ENCODE data around the gene TMEM128. TPM values are rescaled to one million over a fixed set of nuclear protein-coding genes. Genes with fewer than 3 reads are reported as not detected.
"Not testable (repeated sequence)": the region's sequence is repeated elsewhere in the genome, so short reads cannot be mapped to it uniquely, and the experiment has no call there.

TMEM128 gene
- total RNA-seq, 2 experiments from 2014 or later = 14.0 to 15.9 TPM

- ATAC-seq (no peak), DNase-seq (no peak)
- Mint-ChIP-seq H3K9me3 (ENCODE audit: insufficient read depth) (no peaks in the 10 kb centered on the region), H3K36me3 (ENCODE audit: low read depth) (no peaks in the 10 kb centered on the region), H3K27ac (no peak overlapping the region), H3K4me3 (no peak overlapping the region), H3K27me3 (ENCODE audit: low read depth) (peaks cover 10% of the 10 kb centered on the region), H3K4me1 (ENCODE audit: low read depth) (peaks cover 3% of the 10 kb centered on the region)
- CTCF ChIA-PET = interaction anchor here (1.0 to 2.8 kb wide), 4 partner anchors 14 to 177 kb away, joined by 4 to 9 read pairs (median 5); no protein-coding TSS in a partner anchor
- POLR2A ChIA-PET = no interaction called here
Observed at GRCh38 chr4:4254666-4255065, 6.6 kb upstream of the TMEM128 start.

- Mint-ChIP-seq H3K27ac (no peak overlapping the region), H3K27me3 (ENCODE audit: low read depth) (peaks cover 10% of the 10 kb centered on the region), H3K36me3 (ENCODE audit: low read depth) (no peaks in the 10 kb centered on the region), H3K4me1 (ENCODE audit: low read depth) (peaks cover 5% of the 10 kb centered on the region), H3K9me3 (ENCODE audit: insufficient read depth) (no peaks in the 10 kb centered on the region), H3K4me3 (no peak overlapping the region)
- ChIA-PET POLR2A (no interaction called here), CTCF (interaction anchor here (1.0 to 2.8 kb wide), 3 partner anchors 14 to 178 kb away, joined by 4 to 9 read pairs (median 5); no protein-coding TSS in a partner anchor)
- DNase-seq (no peak), ATAC-seq (no peak)
Observed at GRCh38 chr4:4254199-4254598, 6.2 kb upstream of the TMEM128 start.

DNA sequence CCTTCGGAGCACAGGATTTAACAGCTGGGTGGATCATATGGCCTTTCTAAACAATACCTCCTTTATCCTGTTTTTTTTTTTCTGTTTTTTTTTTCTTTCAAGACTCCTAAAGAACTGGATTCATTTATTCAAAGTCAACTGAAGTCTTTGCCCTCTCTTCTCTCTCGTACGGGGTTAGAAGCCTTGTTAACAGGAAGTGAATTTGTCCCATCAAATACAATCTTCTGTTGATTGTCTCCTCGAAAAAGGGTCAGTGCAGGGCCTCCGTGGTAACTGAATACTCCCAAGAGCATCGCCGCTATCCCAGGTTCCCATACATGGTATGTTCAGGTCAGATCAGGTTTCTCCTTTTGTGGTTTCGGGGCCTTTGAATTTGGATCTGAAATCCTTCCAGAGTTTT lies 1.8 kb upstream of the TMEM128 start:
- DNase-seq = no peak

GRCh38 chr4:4249342-4249741 lies 1.3 kb upstream of the TMEM128 start:
- peaks cover 11% of the 10 kb centered on the region for H3K36me3 Mint-ChIP-seq (ENCODE audit: low read depth)
- H3K9me3 Mint-ChIP-seq (ENCODE audit: insufficient read depth); H3K27me3 Mint-ChIP-seq (ENCODE audit: low read depth); DNase-seq; ATAC-seq: not testable (repeated sequence)
- peak overlapping the region; percentile 98 for H3K27ac Mint-ChIP-seq
- ChIA-PET CTCF (interaction anchor here (1.1 to 5.5 kb wide), 6 partner anchors 11 to 182 kb away, joined by 4 to 58 read pairs (median 6); partner anchors contain the start of genes LYAR and ZBTB49), POLR2A (interaction anchor here (1.3 to 2.2 kb wide), 3 partner anchors 20 to 293 kb away, joined by 3 to 10 read pairs (median 6); no protein-coding TSS in a partner anchor)
- H3K4me1 Mint-ChIP-seq (ENCODE audit: low read depth) = peaks cover 29% of the 10 kb centered on the region
- H3K4me3 Mint-ChIP-seq = peak overlapping the region; percentile 95

More for the DNA sequence above, 1.8 kb upstream of the TMEM128 start:
- Mint-ChIP-seq H3K9me3 (ENCODE audit: insufficient read depth) (no peaks in the 10 kb centered on the region), H3K4me3 (no peak overlapping the region), H3K4me1 (ENCODE audit: low read depth) (peaks cover 29% of the 10 kb centered on the region), H3K27me3 (ENCODE audit: low read depth) (peaks cover 7% of the 10 kb centered on the region), H3K36me3 (ENCODE audit: low read depth) (peaks cover 10% of the 10 kb centered on the region), H3K27ac (no peak overlapping the region)
- ATAC-seq = no peak
- CTCF ChIA-PET = interaction anchor here (2.1 to 5.5 kb wide), 2 partner anchors 10 to 83 kb away, joined by 5 to 58 read pairs; no protein-coding TSS in a partner anchor
- POLR2A ChIA-PET = no interaction called here

- Mint-ChIP-seq H3K27me3 (ENCODE audit: low read depth) (peaks cover 3% of the 10 kb centered on the region), H3K4me3 (peak overlapping the region; percentile 95), H3K27ac (peak overlapping the region; percentile 98), H3K9me3 (ENCODE audit: insufficient read depth) (no peaks in the 10 kb centered on the region), H3K36me3 (ENCODE audit: low read depth) (peaks cover 15% of the 10 kb centered on the region), H3K4me1 (ENCODE audit: low read depth) (peaks cover 29% of the 10 kb centered on the region)
- DNase-seq (no peak), ATAC-seq (no peak)
- CTCF ChIA-PET = interaction anchor here (1.1 to 5.5 kb wide), 8 partner anchors 11 to 182 kb away, joined by 3 to 58 read pairs (median 6); partner anchors contain the start of genes LYAR and ZBTB49
- POLR2A ChIA-PET = interaction anchor here (1.0 to 2.2 kb wide), 11 partner anchors 11 to 695 kb away, joined by 3 to 10 read pairs (median 4); no protein-coding TSS in a partner anchor
Observed at GRCh38 chr4:4248885-4249203, 821 bp upstream of the TMEM128 start.

DNA sequence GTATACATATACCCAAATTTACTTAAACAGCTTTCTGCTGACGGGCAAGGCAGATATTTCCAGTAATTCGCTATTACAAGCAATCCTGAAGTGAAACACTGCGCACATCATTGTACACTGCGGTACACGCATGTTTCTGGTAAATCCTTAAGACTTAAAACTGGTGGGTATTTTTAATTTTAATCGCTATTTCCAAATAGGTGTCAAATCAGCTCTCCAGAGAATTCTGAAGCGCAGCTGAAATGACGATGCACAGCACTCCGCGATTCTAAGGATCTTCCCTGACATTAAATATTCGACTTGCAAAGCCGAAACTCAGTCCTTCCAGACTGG lies 361 bp downstream of the TMEM128 start:
- DNase-seq = no peak
- H3K27ac Mint-ChIP-seq = peak overlapping the region; percentile 98

DNA sequence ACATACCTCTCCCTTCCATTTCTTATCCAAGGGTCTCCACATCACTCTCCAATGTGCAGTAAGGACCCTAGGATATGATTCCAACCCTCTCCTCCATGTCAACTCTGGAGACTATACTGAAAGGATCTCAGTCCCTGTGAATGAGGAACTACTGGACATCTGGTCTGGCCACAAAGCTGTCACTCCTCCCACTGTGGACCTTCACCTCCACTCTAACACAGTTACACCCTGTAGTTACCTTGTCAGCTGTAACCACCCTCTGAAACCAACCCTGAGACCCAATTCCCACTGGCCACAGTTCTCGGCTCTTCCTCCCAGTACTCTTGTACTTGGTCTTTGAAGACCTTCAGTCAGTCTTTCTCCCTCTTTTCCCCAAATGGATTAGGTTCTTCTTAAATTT lies 2.9 kb downstream of the TMEM128 start:
- H3K27me3 Mint-ChIP-seq (ENCODE audit: low read depth) = no peaks in the 10 kb centered on the region
- no peak overlapping the region for H3K4me3 Mint-ChIP-seq
- H3K4me1 Mint-ChIP-seq (ENCODE audit: low read depth) = peaks cover 26% of the 10 kb centered on the region
- ChIA-PET POLR2A (no interaction called here), CTCF (no interaction called here)
- DNase-seq (no peak), ATAC-seq (no peak)
- no peaks in the 10 kb centered on the region for H3K9me3 Mint-ChIP-seq (ENCODE audit: insufficient read depth)
- H3K27ac Mint-ChIP-seq = no peak overlapping the region
- peaks cover 32% of the 10 kb centered on the region for H3K36me3 Mint-ChIP-seq (ENCODE audit: low read depth)

More for the DNA sequence above, 361 bp downstream of the TMEM128 start:
- Mint-ChIP-seq H3K9me3 (ENCODE audit: insufficient read depth) (no peaks in the 10 kb centered on the region), H3K4me1 (ENCODE audit: low read depth) (peaks cover 26% of the 10 kb centered on the region), H3K27me3 (ENCODE audit: low read depth) (no peaks in the 10 kb centered on the region), H3K4me3 (peak overlapping the region; percentile 95), H3K36me3 (ENCODE audit: low read depth) (peaks cover 23% of the 10 kb centered on the region)
- peak; percentile 20 for ATAC-seq
- CTCF ChIA-PET = interaction anchor here (0.9 to 5.5 kb wide), 9 partner anchors 9 to 216 kb away, joined by 3 to 58 read pairs (median 5); partner anchors contain the start of genes LYAR and ZBTB49
- POLR2A ChIA-PET = interaction anchor here (0.5 to 2.2 kb wide), 23 partner anchors 10 to 696 kb away, joined by 3 to 10 read pairs (median 3); partner anchors contain the start of gene NSG1

GRCh38 chr4:4239551-4239950 lies 8.5 kb downstream of the TMEM128 start:
- H3K4me1 Mint-ChIP-seq (ENCODE audit: low read depth); DNase-seq; CTCF ChIA-PET; POLR2A ChIA-PET; H3K27ac Mint-ChIP-seq; H3K9me3 Mint-ChIP-seq (ENCODE audit: insufficient read depth); H3K4me3 Mint-ChIP-seq; ATAC-seq; H3K27me3 Mint-ChIP-seq (ENCODE audit: low read depth): not testable (repeated sequence)
- H3K36me3 Mint-ChIP-seq (ENCODE audit: low read depth) = peaks cover 48% of the 10 kb centered on the region

DNA sequence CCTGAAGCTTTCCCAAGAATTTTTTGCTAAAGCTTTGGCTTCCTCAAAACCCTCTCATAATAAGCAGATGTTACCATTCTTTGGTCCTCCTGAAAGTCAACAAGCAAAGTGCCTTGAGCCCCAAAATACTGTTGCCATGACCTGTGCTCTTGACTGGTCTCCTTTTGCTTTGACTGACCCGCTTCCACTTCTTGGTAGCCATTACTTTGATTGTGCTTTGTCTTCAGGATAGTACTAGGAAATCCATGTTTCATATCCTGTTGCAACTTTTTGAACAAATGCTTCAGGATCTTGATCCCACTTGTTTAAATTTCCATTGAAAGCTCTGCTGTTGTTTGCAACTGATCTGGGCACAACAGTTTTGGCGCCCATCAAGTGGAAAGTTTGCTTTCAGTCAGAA lies 14.4 kb downstream of the TMEM128 start:
- peaks cover 7% of the 10 kb centered on the region for H3K27me3 Mint-ChIP-seq (ENCODE audit: low read depth)
- no peak for ATAC-seq
- H3K27ac Mint-ChIP-seq = no peak overlapping the region
- H3K36me3 Mint-ChIP-seq (ENCODE audit: low read depth) = peaks cover 22% of the 10 kb centered on the region
- DNase-seq = no peak
- POLR2A ChIA-PET = no interaction called here
- H3K9me3 Mint-ChIP-seq (ENCODE audit: insufficient read depth) = no peaks in the 10 kb centered on the region
- CTCF ChIA-PET = no interaction called here
- no peak overlapping the region for H3K4me3 Mint-ChIP-seq
- no peaks in the 10 kb centered on the region for H3K4me1 Mint-ChIP-seq (ENCODE audit: low read depth)

GRCh38 chr4:4228356-4228668 lies 19.7 kb downstream of the TMEM128 start:
- H3K4me1 Mint-ChIP-seq (ENCODE audit: low read depth) = peaks cover 3% of the 10 kb centered on the region
- POLR2A ChIA-PET = interaction anchor here (0.9 kb wide), 1 partner anchor 20 kb away, joined by 3 read pairs; the partner anchor contains the start of gene TMEM128
- CTCF ChIA-PET = no interaction called here
- H3K9me3 Mint-ChIP-seq (ENCODE audit: insufficient read depth) = no peaks in the 10 kb centered on the region
- no peak overlapping the region for H3K27ac Mint-ChIP-seq
- H3K27me3 Mint-ChIP-seq (ENCODE audit: low read depth) = peaks cover 44% of the 10 kb centered on the region
- DNase-seq (no peak), ATAC-seq (no peak)
- no peak overlapping the region for H3K4me3 Mint-ChIP-seq
- peaks cover 6% of the 10 kb centered on the region for H3K36me3 Mint-ChIP-seq (ENCODE audit: low read depth)

DNA sequence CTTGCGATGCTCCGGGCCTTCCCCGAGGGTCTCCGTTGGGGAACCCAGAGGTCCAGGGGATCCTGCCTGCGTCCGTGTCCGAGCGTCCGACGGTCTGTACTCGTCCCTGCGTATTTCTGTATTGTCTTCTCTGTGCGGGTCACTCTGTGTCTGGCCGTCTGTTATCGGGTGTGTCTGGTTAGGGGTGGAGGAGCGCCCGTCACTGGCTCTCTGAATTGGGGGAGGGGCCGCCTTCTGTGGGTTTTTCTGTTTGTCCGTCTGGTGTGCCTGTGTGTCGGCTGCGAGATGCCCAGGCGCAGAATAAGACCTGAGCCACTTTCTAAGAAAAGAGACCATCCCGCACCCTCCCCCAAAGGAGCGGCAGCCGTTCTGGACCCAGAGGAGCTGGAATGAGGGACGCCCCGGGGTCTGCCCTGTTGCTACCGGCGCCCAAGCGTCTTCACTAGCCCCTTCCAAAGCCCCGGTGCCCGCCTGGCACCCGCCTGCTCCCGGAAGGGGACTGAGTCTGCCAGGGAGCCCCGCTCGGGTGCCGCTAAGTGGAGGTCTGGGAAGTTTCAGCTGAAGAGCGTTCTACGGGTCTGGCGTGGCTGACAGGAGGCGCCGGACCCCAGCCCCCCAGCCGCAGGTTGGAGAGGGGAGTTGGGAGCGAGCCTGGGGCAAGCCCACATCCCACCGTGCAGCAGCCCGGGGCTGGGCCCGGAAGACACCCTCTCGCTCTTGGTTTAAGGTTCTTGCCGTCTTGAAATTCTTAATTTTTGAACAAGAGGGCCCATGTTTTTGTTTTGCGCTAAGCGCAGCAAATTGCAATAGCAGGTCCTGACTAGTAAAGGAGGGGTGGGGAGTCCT lies 20.3 kb downstream of the TMEM128 start:
- ATAC-seq = no peak

More for the DNA sequence above, 20.3 kb downstream of the TMEM128 start:
- Mint-ChIP-seq H3K27ac (no peak overlapping the region), H3K9me3 (ENCODE audit: insufficient read depth) (no peaks in the 10 kb centered on the region), H3K27me3 (ENCODE audit: low read depth) (peaks cover 48% of the 10 kb centered on the region), H3K4me1 (ENCODE audit: low read depth) (peaks cover 3% of the 10 kb centered on the region), H3K4me3 (no peak overlapping the region), H3K36me3 (ENCODE audit: low read depth) (peaks cover 6% of the 10 kb centered on the region)
- DNase-seq = no peak
- POLR2A ChIA-PET = interaction anchor here (0.9 kb wide), 1 partner anchor 20 kb away, joined by 3 read pairs; the partner anchor contains the start of gene TMEM128
- CTCF ChIA-PET = no interaction called here
